DOHH2 (cell line): ENCODE results near the gene DCDC1.

Experiments
- H3F3A ChIP-seq: fragments of 200-600 bp; sonication (generic), shearing (Covaris generic); 2 replicates; pipeline ENCODE4 v1.6.0; 2016; ENCODE audit warnings: antibody characterized with exemption, mild to moderate bottlenecking; ENCODE audit not compliant: control insufficient read depth, insufficient read depth
- H3K27ac ChIP-seq: fragments of 200-600 bp; sonication (generic); 2 replicates; pipeline ENCODE4 v1.5.1; 2014; ENCODE audit warnings: low read depth, mild to moderate bottlenecking, low read length, moderate library complexity
- H3K27me3 ChIP-seq: fragments of 200-600 bp; sonication (generic); 2 replicates; pipeline ENCODE4 v1.6.1; 2014; ENCODE audit warnings: mild to moderate bottlenecking, low read length, mixed read lengths; ENCODE audit not compliant: control insufficient read depth
- H3K36me3 ChIP-seq: fragments of 200-600 bp; sonication (generic); 2 replicates; pipeline ENCODE4 v1.6.1; 2014; ENCODE audit warnings: mild to moderate bottlenecking, low read length, moderate library complexity, mixed read lengths; ENCODE audit not compliant: control insufficient read depth
- H3K4me1 ChIP-seq: fragments of 200-600 bp; sonication (generic); 2 replicates; pipeline ENCODE4 v1.6.1; 2014; ENCODE audit warnings: mild to moderate bottlenecking, low read length, mixed read lengths; ENCODE audit not compliant: control insufficient read depth
- H3K4me2 ChIP-seq: fragments of 200-600 bp; sonication (generic); 2 replicates; pipeline ENCODE4 v1.6.0; 2014; ENCODE audit warnings: mild to moderate bottlenecking, low read length, moderate library complexity
- H3K4me3 ChIP-seq: fragments of 200-600 bp; sonication (generic); 2 replicates; pipeline ENCODE4 v1.5.1; 2014; ENCODE audit warnings: mild to moderate bottlenecking, low read length, mixed read lengths
- H3K79me2 ChIP-seq: fragments of 200-600 bp; sonication (generic); 2 replicates; pipeline ENCODE4 v1.6.1; 2014; ENCODE audit warnings: mild to moderate bottlenecking, low read length, mixed read lengths; ENCODE audit not compliant: control insufficient read depth
- H3K9me2 ChIP-seq: fragments of 200-600 bp; sonication (generic); replicated peaks from 2 replicates; pipeline ENCODE4 v1.6.1; 2014; ENCODE audit warnings: mild to moderate bottlenecking, low read length, mixed read lengths; ENCODE audit not compliant: control insufficient read depth
- H3K9me3 ChIP-seq: fragments of 200-600 bp; sonication (generic); 2 replicates; pipeline ENCODE4 v1.6.1; 2014; ENCODE audit warnings: antibody characterized with exemption, low read length, mixed read lengths; ENCODE audit not compliant: control insufficient read depth, insufficient read depth
- H4K20me1 ChIP-seq: fragments of 200-600 bp; sonication (generic); 2 replicates; pipeline ENCODE4 v1.6.0; 2014; ENCODE audit warnings: low read depth, mild to moderate bottlenecking, antibody characterized with exemption, low read length, moderate library complexity; ENCODE audit not compliant: control insufficient read depth, insufficient read depth
- EZH2phosphoT487 ChIP-seq: fragments of 200-600 bp; sonication (generic); IDR thresholded peaks from 2 replicates; pipeline ENCODE4 v1.6.1; 2017; ENCODE audit warnings: borderline replicate concordance, mild to moderate bottlenecking, antibody characterized with exemption, low read length, moderate library complexity, mixed read lengths
- TF ChIP-seq, protein P1 (sequence below): fragments of 200-600 bp; sonication (generic); IDR thresholded peaks from one replicate; pipeline ENCODE4 v1.5.1; 2014; ENCODE audit warnings: antibody characterized with exemption, mild to moderate bottlenecking, low read depth, low read length; ENCODE audit not compliant: poor library complexity, severe bottlenecking

The DCDC1 gene

DNA sequence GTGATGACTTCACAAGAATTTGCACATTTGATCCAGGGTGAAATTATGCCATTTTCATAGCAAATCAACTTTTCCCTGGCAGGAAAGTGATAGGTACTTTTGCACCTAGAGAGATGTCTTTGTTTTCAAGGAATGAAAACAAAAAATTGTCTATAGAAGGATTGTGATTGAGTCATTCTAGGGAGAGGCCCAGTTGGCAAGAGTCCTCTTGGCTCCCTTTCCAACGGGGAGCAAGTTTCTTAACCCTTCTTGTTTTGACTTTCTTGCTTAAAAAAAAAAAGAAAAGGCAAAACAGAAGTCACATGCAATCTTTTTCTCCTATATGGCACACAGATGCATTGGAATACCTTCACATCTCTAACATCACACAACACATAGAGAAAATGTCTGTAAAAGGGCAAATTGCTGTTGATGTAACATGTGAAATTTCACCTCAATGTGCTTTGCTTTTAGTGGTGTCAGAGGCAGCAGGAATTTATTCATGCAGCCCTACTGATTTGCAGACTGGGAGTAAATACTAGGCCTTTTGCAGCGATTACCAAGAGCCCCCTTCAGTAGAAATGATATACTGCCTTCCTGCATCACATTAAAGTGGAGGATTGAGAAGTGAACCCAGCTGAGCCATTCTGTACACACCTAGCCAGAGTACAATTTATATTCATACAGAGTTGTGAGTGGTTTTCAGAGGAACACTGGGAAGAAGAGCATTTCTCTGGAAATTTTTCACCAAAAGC is 492.7 kb downstream of the DCDC1 start:
- H3F3A ChIP-seq: no peaks in the 10 kb centered on the region
- no peaks in the 10 kb centered on the region for H3K36me3 ChIP-seq
- H4K20me1 ChIP-seq: no peaks in the 10 kb centered on the region
- TF ChIP-seq, protein P1, sequence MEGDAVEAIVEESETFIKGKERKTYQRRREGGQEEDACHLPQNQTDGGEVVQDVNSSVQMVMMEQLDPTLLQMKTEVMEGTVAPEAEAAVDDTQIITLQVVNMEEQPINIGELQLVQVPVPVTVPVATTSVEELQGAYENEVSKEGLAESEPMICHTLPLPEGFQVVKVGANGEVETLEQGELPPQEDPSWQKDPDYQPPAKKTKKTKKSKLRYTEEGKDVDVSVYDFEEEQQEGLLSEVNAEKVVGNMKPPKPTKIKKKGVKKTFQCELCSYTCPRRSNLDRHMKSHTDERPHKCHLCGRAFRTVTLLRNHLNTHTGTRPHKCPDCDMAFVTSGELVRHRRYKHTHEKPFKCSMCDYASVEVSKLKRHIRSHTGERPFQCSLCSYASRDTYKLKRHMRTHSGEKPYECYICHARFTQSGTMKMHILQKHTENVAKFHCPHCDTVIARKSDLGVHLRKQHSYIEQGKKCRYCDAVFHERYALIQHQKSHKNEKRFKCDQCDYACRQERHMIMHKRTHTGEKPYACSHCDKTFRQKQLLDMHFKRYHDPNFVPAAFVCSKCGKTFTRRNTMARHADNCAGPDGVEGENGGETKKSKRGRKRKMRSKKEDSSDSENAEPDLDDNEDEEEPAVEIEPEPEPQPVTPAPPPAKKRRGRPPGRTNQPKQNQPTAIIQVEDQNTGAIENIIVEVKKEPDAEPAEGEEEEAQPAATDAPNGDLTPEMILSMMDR: no peak
- no peaks in the 10 kb centered on the region for H3K9me3 ChIP-seq
- H3K9me2 ChIP-seq: no peaks in the 10 kb centered on the region
- H3K27ac ChIP-seq: no peak overlapping the region
- no peaks in the 10 kb centered on the region for H3K79me2 ChIP-seq
- no peak overlapping the region for H3K4me3 ChIP-seq
- no peak overlapping the region for H3K4me2 ChIP-seq
- H3K27me3 ChIP-seq: no peaks in the 10 kb centered on the region
- no peaks in the 10 kb centered on the region for H3K4me1 ChIP-seq

DNA sequence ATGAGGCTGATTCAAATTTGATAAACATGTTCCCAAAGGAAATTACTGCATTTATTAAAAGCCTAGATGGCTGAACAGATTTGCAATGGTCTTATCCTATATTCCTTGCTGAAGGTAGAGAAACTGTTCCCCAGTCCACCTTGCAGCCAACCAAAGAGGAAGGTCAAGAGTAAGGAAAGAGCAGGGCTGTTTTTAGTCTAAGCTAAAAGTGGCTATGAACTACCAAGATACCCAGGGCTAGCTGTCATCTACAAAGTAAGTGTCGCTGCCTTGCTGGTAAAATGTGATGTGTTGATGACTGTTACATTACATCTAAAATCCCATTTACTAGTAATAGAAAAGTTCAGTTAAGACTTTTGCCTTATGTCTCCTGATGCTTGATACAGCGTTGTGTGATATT is 493.3 kb downstream of the DCDC1 start:
- Histone ChIP-seq H3K4me3 (no peak overlapping the region), H3K4me1 (no peaks in the 10 kb centered on the region), H3K79me2 (no peaks in the 10 kb centered on the region), H3K9me3 (no peaks in the 10 kb centered on the region), H3K9me2 (no peaks in the 10 kb centered on the region), H4K20me1 (no peaks in the 10 kb centered on the region), H3K4me2 (no peak overlapping the region), H3F3A (no peaks in the 10 kb centered on the region), H3K27ac (no peak overlapping the region), H3K27me3 (no peaks in the 10 kb centered on the region), H3K36me3 (no peaks in the 10 kb centered on the region)
- no peak for TF ChIP-seq EZH2phosphoT487
- TF ChIP-seq, protein P1: no peak

DNA sequence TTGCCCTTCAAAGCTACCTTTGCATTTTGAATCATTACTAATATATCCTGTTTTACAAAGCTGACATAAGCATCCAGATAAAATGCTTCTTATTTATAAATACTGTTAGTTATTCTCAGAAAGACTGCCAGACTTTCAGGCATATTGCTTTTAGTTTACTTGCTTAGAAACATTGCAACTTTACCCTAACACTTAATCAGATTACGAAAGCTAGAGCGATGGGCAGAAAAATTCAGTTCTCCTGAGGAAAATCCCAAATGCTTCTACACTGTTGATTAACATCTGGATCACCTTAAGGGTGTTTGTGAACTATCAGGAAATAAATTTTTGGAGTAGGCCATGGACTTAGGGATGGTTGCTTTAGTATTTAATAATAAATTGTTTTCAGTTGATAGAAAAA is 493.7 kb downstream of the DCDC1 start:
- Histone ChIP-seq H3K27me3 (no peaks in the 10 kb centered on the region), H3K4me1 (no peaks in the 10 kb centered on the region), H3K4me2 (no peak overlapping the region), H3K9me2 (no peaks in the 10 kb centered on the region), H3K36me3 (no peaks in the 10 kb centered on the region), H3K4me3 (no peak overlapping the region), H3K79me2 (no peaks in the 10 kb centered on the region), H4K20me1 (no peaks in the 10 kb centered on the region), H3K27ac (no peak overlapping the region), H3K9me3 (no peaks in the 10 kb centered on the region), H3F3A (no peaks in the 10 kb centered on the region)
- TF ChIP-seq, protein P1: no peak
- no peak for TF ChIP-seq EZH2phosphoT487
